HG03045 (cell line): ENCODE results near the gene SLU7.
A peak's percentile ranks its signal among the peaks of the same experiment; 100 is the strongest.

Source experiments
- ATAC-seq: cut with Tn5 transposase; IDR thresholded peaks from one replicate; pipeline ENCODE4 v1.9.1; 2021; ENCODE audit warnings: mild to moderate bottlenecking, moderate library complexity; ENCODE audit not compliant: unreplicated experiment

The SLU7 gene

GRCh38 chr5:160420331-160420610 lies 1.4 kb upstream of the SLU7 start:
- no peak for ATAC-seq

- peak; percentile 35 for ATAC-seq
These were observed 813 bp upstream of the SLU7 start for GRCh38 chr5:160419458-160420330.

- ATAC-seq: peak; percentile 90
These were observed 19.2 kb downstream of the SLU7 start, which contains the start of gene FAM200C for GRCh38 chr5:160399402-160400353. Gene FAM200C (minus strand): TSS chr5:160400054. CDS start chr5:160395490, 4,564 bp downstream.

- no peak for ATAC-seq
These were observed 20.1 kb downstream of the SLU7 start for GRCh38 chr5:160398806-160399205.

GRCh38 chr5:160397492-160397891 lies 21.4 kb downstream of the SLU7 start:
- ATAC-seq: no peak

- ATAC-seq: no peak
These were observed 23.8 kb downstream of the SLU7 start for GRCh38 chr5:160395111-160395510.

GRCh38 chr5:160390787-160391696 lies 27.8 kb downstream of the SLU7 start:
- no peak for ATAC-seq

GRCh38 chr5:160387445-160387844 lies 31.4 kb downstream of the SLU7 start:
- ATAC-seq: no peak

- no peak for ATAC-seq
These were observed 33.4 kb downstream of the SLU7 start for GRCh38 chr5:160385496-160385895.

GRCh38 chr5:160384681-160385080 lies 34.2 kb downstream of the SLU7 start:
- no peak for ATAC-seq

- no peak for ATAC-seq
These were observed 36.5 kb downstream of the SLU7 start for GRCh38 chr5:160382346-160382745.

- no peak for ATAC-seq
These were observed 38.8 kb downstream of the SLU7 start for GRCh38 chr5:160380041-160380440.

- no peak for ATAC-seq
These were observed 39.4 kb downstream of the SLU7 start for GRCh38 chr5:160379511-160379910.

- ATAC-seq: no peak
These were observed 40.6 kb downstream of the SLU7 start for GRCh38 chr5:160378330-160378729.

GRCh38 chr5:160377651-160378050 lies 41.2 kb downstream of the SLU7 start:
- no peak for ATAC-seq

GRCh38 chr5:160376416-160376815 lies 42.5 kb downstream of the SLU7 start:
- no peak for ATAC-seq

- no peak for ATAC-seq
These were observed 43.2 kb downstream of the SLU7 start for GRCh38 chr5:160375701-160376100.

GRCh38 chr5:160375166-160375565 lies 43.7 kb downstream of the SLU7 start:
- no peak for ATAC-seq

- ATAC-seq: no peak
These were observed 47.6 kb downstream of the SLU7 start for GRCh38 chr5:160371294-160371693.

- ATAC-seq: no peak
These were observed 48.2 kb downstream of the SLU7 start for GRCh38 chr5:160370713-160371034.
